ENCODE results near the gene TOP3B. TPM values are rescaled to one million over a fixed set of nuclear protein-coding genes. Genes with fewer than 3 reads are reported as not detected.
A peak's percentile ranks its signal among the peaks of the same experiment; 100 is the strongest.

The TOP3B gene
- total and polyA plus RNA-seq, 5 donors from 2014 or later, result 13.1 to 56.7 (median 15.3) TPM

- Mint-ChIP-seq H3K4me1 (peaks cover 6 to 9% (median 7%) of the 10 kb centered on the region in 4 donors), H3K27ac (no peak overlapping the region), H3K36me3 (peaks cover 30% of the 10 kb centered on the region), H3K27me3 (no peaks in the 10 kb centered on the region), H3K9me3 (no peaks in the 10 kb centered on the region), H3K4me3 (no peak overlapping the region)
- Histone ChIP-seq H3K27me3 (ENCODE audit: control insufficient read depth, insufficient read depth, low read length) (no peaks in the 10 kb centered on the region), H3K4me1 (ENCODE audit: control insufficient read depth, insufficient read depth, low read length, poor library complexity, severe bottlenecking) (no peaks in the 10 kb centered on the region), H3K9me3 (ENCODE audit: control insufficient read depth in 2 of 2, low read length in 2 of 2) (no peaks in the 10 kb centered on the region), H3K4me3 (ENCODE audit: low read depth, low read length) (no peak overlapping the region), H3K36me3 (ENCODE audit: control insufficient read depth, insufficient read depth, low read length) (peaks cover 63% of the 10 kb centered on the region), H3K27ac (ENCODE audit: insufficient read depth, low read length, poor library complexity, severe bottlenecking) (no peak overlapping the region)
- ATAC-seq (ENCODE audit: low read depth in 2 of 2), result no peak
- no peak for DNase-seq
Observed at GRCh38 chr22:21972806-21973205, 9.8 kb downstream of the TOP3B start.

- Histone ChIP-seq H3K4me3 (ENCODE audit: low read depth, low read length) (no peak overlapping the region), H3K27ac (ENCODE audit: insufficient read depth, low read length, poor library complexity, severe bottlenecking) (no peak overlapping the region), H3K27me3 (ENCODE audit: control insufficient read depth, insufficient read depth, low read length) (no peaks in the 10 kb centered on the region), H3K4me1 (ENCODE audit: control insufficient read depth, insufficient read depth, low read length, poor library complexity, severe bottlenecking) (no peaks in the 10 kb centered on the region), H3K36me3 (ENCODE audit: control insufficient read depth, insufficient read depth, low read length) (peaks cover 68% of the 10 kb centered on the region), H3K9me3 (ENCODE audit: control insufficient read depth in 2 of 2, low read length in 2 of 2) (no peaks in the 10 kb centered on the region)
- Mint-ChIP-seq H3K27me3 (no peaks in the 10 kb centered on the region), H3K27ac (no peak overlapping the region), H3K36me3 (peaks cover 32% of the 10 kb centered on the region), H3K4me1 (peaks cover under 1 to 8% (median 5%) of the 10 kb centered on the region in 4 donors), H3K9me3 (no peaks in the 10 kb centered on the region), H3K4me3 (no peak overlapping the region)
- ATAC-seq (ENCODE audit: low read depth in 2 of 2) (peak; percentile 53 to 60), DNase-seq (peak; percentile 20 to 48 (median 36))
Observed at GRCh38 chr22:21972293-21972779, 10.3 kb downstream of the TOP3B start.

GRCh38 chr22:21971858-21972275 is 10.7 kb downstream of the TOP3B start:
- no peaks in the 10 kb centered on the region for H3K9me3 ChIP-seq (ENCODE audit: control insufficient read depth in 2 of 2, low read length in 2 of 2)
- ATAC-seq (ENCODE audit: low read depth in 2 of 2), result no peak
- H3K9me3 Mint-ChIP-seq, result no peaks in the 10 kb centered on the region
- DNase-seq, result no peak
- H3K27ac ChIP-seq (ENCODE audit: insufficient read depth, low read length, poor library complexity, severe bottlenecking), result no peak overlapping the region
- peaks cover 37% of the 10 kb centered on the region for H3K36me3 Mint-ChIP-seq
- H3K4me3 ChIP-seq (ENCODE audit: low read depth, low read length), result no peak overlapping the region
- no peaks in the 10 kb centered on the region for H3K4me1 ChIP-seq (ENCODE audit: control insufficient read depth, insufficient read depth, low read length, poor library complexity, severe bottlenecking)
- H3K36me3 ChIP-seq (ENCODE audit: control insufficient read depth, insufficient read depth, low read length), result peaks cover 73% of the 10 kb centered on the region
- no peak overlapping the region for H3K4me3 Mint-ChIP-seq
- H3K4me1 Mint-ChIP-seq, result peaks cover 0 to 8% (median 5%) of the 10 kb centered on the region in 4 donors
- no peaks in the 10 kb centered on the region for H3K27me3 ChIP-seq (ENCODE audit: control insufficient read depth, insufficient read depth, low read length)
- H3K27me3 Mint-ChIP-seq, result no peaks in the 10 kb centered on the region
- no peak overlapping the region for H3K27ac Mint-ChIP-seq

GRCh38 chr22:21970800-21971617 is 11.6 kb downstream of the TOP3B start:
- H3K4me1 ChIP-seq (ENCODE audit: control insufficient read depth, insufficient read depth, low read length, poor library complexity, severe bottlenecking), result no peaks in the 10 kb centered on the region
- no peaks in the 10 kb centered on the region for H3K27me3 Mint-ChIP-seq
- ATAC-seq (ENCODE audit: low read depth in 2 of 2) (no peak), DNase-seq (no peak)
- no peaks in the 10 kb centered on the region for H3K9me3 ChIP-seq (ENCODE audit: control insufficient read depth in 2 of 2, low read length in 2 of 2)
- no peaks in the 10 kb centered on the region for H3K27me3 ChIP-seq (ENCODE audit: control insufficient read depth, insufficient read depth, low read length)
- peaks cover 40% of the 10 kb centered on the region for H3K36me3 Mint-ChIP-seq
- H3K4me3 ChIP-seq (ENCODE audit: low read depth, low read length), result no peak overlapping the region
- no peak overlapping the region for H3K4me3 Mint-ChIP-seq
- H3K9me3 Mint-ChIP-seq, result no peaks in the 10 kb centered on the region
- H3K27ac ChIP-seq (ENCODE audit: insufficient read depth, low read length, poor library complexity, severe bottlenecking), result no peak overlapping the region
- no peak overlapping the region for H3K27ac Mint-ChIP-seq
- H3K36me3 ChIP-seq (ENCODE audit: control insufficient read depth, insufficient read depth, low read length), result peaks cover 81% of the 10 kb centered on the region
- peaks cover 0 to 8% (median 5%) of the 10 kb centered on the region in 4 donors for H3K4me1 Mint-ChIP-seq

- H3K27ac Mint-ChIP-seq, result no peak overlapping the region
Observed at GRCh38 chr22:21970037-21970799, 12.4 kb downstream of the TOP3B start.

GRCh38 chr22:21968452-21969129 is 14.0 kb downstream of the TOP3B start:
- Mint-ChIP-seq H3K9me3 (no peaks in the 10 kb centered on the region), H3K36me3 (peaks cover 32% of the 10 kb centered on the region), H3K4me3 (no peak overlapping the region), H3K27ac (peak overlapping the region in 1 of 3 donors; percentile 66), H3K27me3 (no peaks in the 10 kb centered on the region), H3K4me1 (peaks cover 0 to under 1% (median 0%) of the 10 kb centered on the region in 4 donors)
- DNase-seq (no peak), ATAC-seq (ENCODE audit: low read depth in 2 of 2) (no peak)
- Histone ChIP-seq H3K36me3 (ENCODE audit: control insufficient read depth, insufficient read depth, low read length) (peaks cover 83% of the 10 kb centered on the region), H3K27me3 (ENCODE audit: control insufficient read depth, insufficient read depth, low read length) (no peaks in the 10 kb centered on the region), H3K9me3 (ENCODE audit: control insufficient read depth in 2 of 2, low read length in 2 of 2) (no peaks in the 10 kb centered on the region), H3K4me3 (ENCODE audit: low read depth, low read length) (no peak overlapping the region), H3K4me1 (ENCODE audit: control insufficient read depth, insufficient read depth, low read length, poor library complexity, severe bottlenecking) (no peaks in the 10 kb centered on the region), H3K27ac (ENCODE audit: insufficient read depth, low read length, poor library complexity, severe bottlenecking) (no peak overlapping the region)

More at GRCh38 chr22:21970037-21970799, 12.4 kb downstream of the TOP3B start:
- H3K9me3 ChIP-seq (ENCODE audit: control insufficient read depth in 2 of 2, low read length in 2 of 2), result no peaks in the 10 kb centered on the region
- no peaks in the 10 kb centered on the region for H3K27me3 ChIP-seq (ENCODE audit: control insufficient read depth, insufficient read depth, low read length)
- Mint-ChIP-seq H3K9me3 (no peaks in the 10 kb centered on the region), H3K27me3 (no peaks in the 10 kb centered on the region), H3K4me3 (no peak overlapping the region), H3K4me1 (peaks cover 0 to 3% (median 0%) of the 10 kb centered on the region in 4 donors), H3K36me3 (peaks cover 35% of the 10 kb centered on the region)
- no peak overlapping the region for H3K4me3 ChIP-seq (ENCODE audit: low read depth, low read length)
- H3K27ac ChIP-seq (ENCODE audit: insufficient read depth, low read length, poor library complexity, severe bottlenecking), result no peak overlapping the region
- H3K4me1 ChIP-seq (ENCODE audit: control insufficient read depth, insufficient read depth, low read length, poor library complexity, severe bottlenecking), result no peaks in the 10 kb centered on the region
- ATAC-seq (ENCODE audit: low read depth in 2 of 2), result no peak
- H3K36me3 ChIP-seq (ENCODE audit: control insufficient read depth, insufficient read depth, low read length), result peaks cover 83% of the 10 kb centered on the region
- DNase-seq, result no peak

GRCh38 chr22:21967693-21968271 is 14.8 kb downstream of the TOP3B start:
- Histone ChIP-seq H3K4me1 (ENCODE audit: control insufficient read depth, insufficient read depth, low read length, poor library complexity, severe bottlenecking) (no peaks in the 10 kb centered on the region), H3K9me3 (ENCODE audit: control insufficient read depth in 2 of 2, low read length in 2 of 2) (no peaks in the 10 kb centered on the region), H3K36me3 (ENCODE audit: control insufficient read depth, insufficient read depth, low read length) (peaks cover 82% of the 10 kb centered on the region), H3K27me3 (ENCODE audit: control insufficient read depth, insufficient read depth, low read length) (no peaks in the 10 kb centered on the region), H3K4me3 (ENCODE audit: low read depth, low read length) (no peak overlapping the region), H3K27ac (ENCODE audit: insufficient read depth, low read length, poor library complexity, severe bottlenecking) (no peak overlapping the region)
- H3K4me3 Mint-ChIP-seq, result no peak overlapping the region
- no peaks in the 10 kb centered on the region for H3K4me1 Mint-ChIP-seq
- no peak overlapping the region for H3K27ac Mint-ChIP-seq
- DNase-seq (no peak), ATAC-seq (ENCODE audit: low read depth in 2 of 2) (no peak)
- H3K9me3 Mint-ChIP-seq, result no peaks in the 10 kb centered on the region
- peaks cover 36% of the 10 kb centered on the region for H3K36me3 Mint-ChIP-seq
- H3K27me3 Mint-ChIP-seq, result no peaks in the 10 kb centered on the region
